Stomach (tissue), 9 donors: ENCODE data around the gene GSTM5. TPM values are rescaled to one million over a fixed set of nuclear protein-coding genes. Genes with fewer than 3 reads are reported as not detected.

Experiments used
- DNase-seq, 2 donors: peaks; one replicate each; pipeline versions ENCODE4 v3.0.0 to v3.0.0-alpha.2; 2013 to 2019
- H3K27ac ChIP-seq, 5 donors: fragments of 200-600 bp in 4 of 5; sonication (generic) in 4 of 5; one replicate each; pipeline ENCODE4 v1.5.1; 2013 to 2019; ENCODE audit warnings: mild to moderate bottlenecking in 1 of 5, moderate library complexity in 1 of 5
- H3K27me3 ChIP-seq, 3 donors: fragments of 200-600 bp; sonication (generic); one replicate each; pipeline ENCODE4 v1.5.1; 2017 to 2019; ENCODE audit warnings: mixed run types in 1 of 3
- H3K36me3 ChIP-seq, 4 donors: fragments of 200-600 bp; sonication (generic); 1 replicate in 3 of 4; 2 replicates in 1 of 4; pipeline ENCODE4 v1.5.1; 2016 to 2019
- H3K4me1 ChIP-seq, 4 donors: fragments of 200-600 bp; sonication (generic); one replicate each; pipeline ENCODE4 v1.5.1; 2016 to 2019
- H3K4me3 ChIP-seq, 4 donors: fragments of 200-600 bp; sonication (generic) in 3 of 4; one replicate each; pipeline ENCODE4 v1.5.1; 2016 to 2019; ENCODE audit warnings: mild to moderate bottlenecking in 1 of 4
- H3K9me3 ChIP-seq, 4 donors: fragments of 200-600 bp; sonication (generic); one replicate each; pipeline ENCODE4 v1.5.1; 2016 to 2019
- EP300 ChIP-seq: sonication (generic); formaldehyde crosslinking; IDR thresholded peaks from one replicate; pipeline ENCODE4 v1.6.1; 2017; ENCODE audit warnings: antibody characterized with exemption
- POLR2A ChIP-seq, 4 donors: fragments of 450-650 bp; IDR thresholded peaks; one replicate each; pipeline ENCODE4 v1.6.1; 2016; ENCODE audit warnings: antibody characterized with exemption in 4 of 4, control low read depth in 2 of 4, mild to moderate bottlenecking in 1 of 4, moderate library complexity in 1 of 4
- POLR2AphosphoS5 ChIP-seq, 3 donors: sonication (generic); formaldehyde crosslinking; IDR thresholded peaks; one replicate each; pipeline ENCODE4 v1.6.1; 2016; ENCODE audit warnings: antibody characterized with exemption in 3 of 3
- WGBS, 5 donors: extraction: QIAGEN DNeasy Blood & Tissue Kit in 3 of 5; methylation state at CpG; one replicate each; pipeline versions ENCODE4 v1.1.5 to v1.1.7; 2013 to 2018; 5-methylcytosine and 5-hydroxymethylcytosine counted together
- intact Hi-C: fragments of 100-400 bp; cut with DNase I; formaldehyde crosslinking; loops from one replicate; pipeline ENCODE4 v1.15.1; 2023; ENCODE audit warnings: low total_unique reads
- polyA plus RNA-seq, 3 donors: library from polyadenylated mRNA; stranded (reverse); fragments of 200-250 nt; gene quantifications; one replicate each; pipeline ENCODE4 v1.2.3, GENCODE V29; 2013
- total RNA-seq, 5 donors: library from RNA; depleted of rRNA; stranded (reverse); fragments of >200 nt; gene quantifications; one replicate each; pipeline versions ENCODE4 v1.1.0 to v1.2.3, GENCODE V29; 2014 to 2016
- TF ChIP-seq, protein P1 (sequence below), 7 experiments: fragments of 450-650 bp in 4 of 7; fragments of 200-600 bp in 3 of 7; sonication (generic) in 3 of 7; IDR thresholded peaks; one replicate each; pipeline ENCODE4 v1.5.1; 2016 to 2019; ENCODE audit warnings: antibody characterized with exemption in 7 of 7, control low read depth in 2 of 7, mild to moderate bottlenecking in 1 of 7
- donor health status: healthy with polysubstance abuse.
- donor health status: Bipolar disorder and iron deficiency.
- donor health status: healthy.

GSTM5 gene
- total and polyA plus RNA-seq, 8 donors = 1.4 to 35.6 (median 16.7) TPM; not detected in 2

DNA sequence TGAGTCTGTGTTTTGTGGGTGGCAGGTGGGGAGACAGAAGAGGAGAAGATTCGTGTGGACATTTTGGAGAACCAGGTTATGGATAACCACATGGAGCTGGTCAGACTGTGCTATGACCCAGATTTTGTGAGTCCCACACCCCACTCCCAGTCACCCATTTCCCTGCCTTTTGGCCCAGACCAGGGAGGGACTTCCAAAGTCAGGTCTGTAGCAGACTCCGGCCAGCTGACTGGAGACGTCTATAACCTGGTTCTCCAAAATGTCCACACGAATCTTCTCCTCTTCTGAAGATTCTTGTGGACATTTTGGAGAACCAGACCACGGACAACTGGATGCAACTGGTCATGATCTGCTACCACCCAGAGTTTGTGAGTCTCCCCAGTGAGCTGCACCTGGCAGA is 1.6 kb downstream of the GSTM5 start:
- WGBS, 5 donors = 76 to 96% (median 89%) methylated on average over 5 of the region's 5 CpGs
- intact Hi-C loops = no loop called here
- TF ChIP-seq POLR2A (IDR thresholded peaks at IDR 0.05) (no peak), POLR2AphosphoS5 (IDR thresholded peaks at IDR 0.05) (no peak), EP300 (no peak)
- TF ChIP-seq, protein P1, sequence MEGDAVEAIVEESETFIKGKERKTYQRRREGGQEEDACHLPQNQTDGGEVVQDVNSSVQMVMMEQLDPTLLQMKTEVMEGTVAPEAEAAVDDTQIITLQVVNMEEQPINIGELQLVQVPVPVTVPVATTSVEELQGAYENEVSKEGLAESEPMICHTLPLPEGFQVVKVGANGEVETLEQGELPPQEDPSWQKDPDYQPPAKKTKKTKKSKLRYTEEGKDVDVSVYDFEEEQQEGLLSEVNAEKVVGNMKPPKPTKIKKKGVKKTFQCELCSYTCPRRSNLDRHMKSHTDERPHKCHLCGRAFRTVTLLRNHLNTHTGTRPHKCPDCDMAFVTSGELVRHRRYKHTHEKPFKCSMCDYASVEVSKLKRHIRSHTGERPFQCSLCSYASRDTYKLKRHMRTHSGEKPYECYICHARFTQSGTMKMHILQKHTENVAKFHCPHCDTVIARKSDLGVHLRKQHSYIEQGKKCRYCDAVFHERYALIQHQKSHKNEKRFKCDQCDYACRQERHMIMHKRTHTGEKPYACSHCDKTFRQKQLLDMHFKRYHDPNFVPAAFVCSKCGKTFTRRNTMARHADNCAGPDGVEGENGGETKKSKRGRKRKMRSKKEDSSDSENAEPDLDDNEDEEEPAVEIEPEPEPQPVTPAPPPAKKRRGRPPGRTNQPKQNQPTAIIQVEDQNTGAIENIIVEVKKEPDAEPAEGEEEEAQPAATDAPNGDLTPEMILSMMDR (IDR thresholded peaks at IDR 0.05) = no peak
- peaks cover 0 to 8% (median 0%) of the 10 kb centered on the region in 4 donors for H3K9me3 ChIP-seq
- no peak for DNase-seq
- H3K4me1 ChIP-seq = peaks cover 0 to 15% (median 6%) of the 10 kb centered on the region in 4 donors
- H3K36me3 ChIP-seq = no peaks in the 10 kb centered on the region
- H3K27me3 ChIP-seq = peaks cover 0 to 8% (median 0%) of the 10 kb centered on the region in 3 donors
- H3K27ac ChIP-seq = no peak overlapping the region
- no peak overlapping the region for H3K4me3 ChIP-seq

DNA sequence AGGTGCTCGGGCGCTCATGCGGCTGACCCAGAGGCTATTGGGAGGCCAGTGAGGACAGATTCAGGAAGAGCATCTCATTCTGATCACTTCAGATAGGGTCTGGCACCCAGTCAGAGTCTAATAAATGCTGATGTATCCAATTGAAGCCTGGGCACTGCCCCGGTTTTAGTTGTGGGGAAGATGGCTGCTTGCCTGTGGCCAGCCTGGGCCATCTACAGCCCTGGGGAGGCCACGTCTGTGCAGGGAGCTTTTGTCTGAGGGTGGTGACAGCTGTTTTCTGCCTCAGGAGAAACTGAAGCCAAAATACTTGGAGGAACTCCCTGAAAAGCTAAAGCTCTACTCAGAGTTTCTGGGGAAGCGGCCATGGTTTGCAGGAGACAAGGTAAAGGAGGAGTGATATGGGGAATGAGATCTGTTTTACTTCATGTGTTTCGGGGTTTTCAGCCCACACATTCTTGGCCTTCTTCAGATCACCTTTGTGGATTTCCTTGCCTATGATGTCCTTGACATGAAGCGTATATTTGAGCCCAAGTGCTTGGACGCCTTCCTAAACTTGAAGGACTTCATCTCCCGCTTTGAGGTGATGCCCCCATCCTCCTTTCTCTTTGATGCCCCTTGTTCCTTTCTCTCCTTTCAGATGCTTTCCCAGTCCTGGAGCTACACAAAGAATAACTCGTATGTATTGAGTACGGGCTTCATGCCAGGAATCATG is 2.8 kb downstream of the GSTM5 start:
- H3K36me3 ChIP-seq = no peaks in the 10 kb centered on the region
- intact Hi-C loops = no loop called here
- 84 to 90% (median 88%) methylated on average over 12 of the region's 12 CpGs for WGBS, 5 donors
- DNase-seq = peak in 1 of 2 donors; percentile 15
- TF ChIP-seq POLR2AphosphoS5 (IDR thresholded peaks at IDR 0.05) (no peak), EP300 (no peak), POLR2A (IDR thresholded peaks at IDR 0.05) (no peak)
- TF ChIP-seq, protein P1 (IDR thresholded peaks at IDR 0.05) = no peak
- no peaks in the 10 kb centered on the region for H3K9me3 ChIP-seq
- no peak overlapping the region for H3K27ac ChIP-seq
- H3K4me3 ChIP-seq = no peak overlapping the region
- H3K4me1 ChIP-seq = peaks cover 0 to 15% (median 8%) of the 10 kb centered on the region in 4 donors
- H3K27me3 ChIP-seq = peaks cover 0 to 8% (median 0%) of the 10 kb centered on the region in 3 donors

DNA sequence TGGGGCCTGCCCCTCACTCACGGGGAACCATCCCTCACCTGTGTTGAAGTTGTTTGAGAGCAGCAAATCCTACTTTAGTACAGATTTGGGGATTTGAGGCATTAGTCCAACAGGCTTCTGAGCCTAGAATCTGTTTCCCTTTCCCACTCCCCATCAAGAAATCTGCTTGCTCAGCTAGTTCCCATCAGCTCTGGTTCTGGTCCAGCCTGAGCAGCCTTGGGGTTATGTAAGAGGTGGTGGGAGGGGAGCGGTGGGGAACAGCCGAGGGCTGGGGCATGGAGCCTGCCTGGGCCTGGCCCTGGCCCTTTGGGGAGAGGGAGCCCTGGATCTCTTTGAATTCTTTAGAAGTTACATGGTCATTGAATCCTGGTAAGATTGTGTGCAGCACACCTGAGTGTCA is 4.1 kb downstream of the GSTM5 start:
- WGBS, 5 donors = 72 to 86% (median 76%) methylated on average over 3 of the region's 3 CpGs
- TF ChIP-seq POLR2A (IDR thresholded peaks at IDR 0.05) = no peak
- no peak for TF ChIP-seq EP300
- no peaks in the 10 kb centered on the region for H3K9me3 ChIP-seq
- peaks cover 0 to 15% (median 8%) of the 10 kb centered on the region in 4 donors for H3K4me1 ChIP-seq
- intact Hi-C loops = no loop called here
- peaks cover 0 to 8% (median 0%) of the 10 kb centered on the region in 3 donors for H3K27me3 ChIP-seq
- H3K4me3 ChIP-seq = no peak overlapping the region
- no peak for DNase-seq
- no peaks in the 10 kb centered on the region for H3K36me3 ChIP-seq
- H3K27ac ChIP-seq = peak overlapping the region in 2 of 5 donors; percentile 20 to 46

DNA sequence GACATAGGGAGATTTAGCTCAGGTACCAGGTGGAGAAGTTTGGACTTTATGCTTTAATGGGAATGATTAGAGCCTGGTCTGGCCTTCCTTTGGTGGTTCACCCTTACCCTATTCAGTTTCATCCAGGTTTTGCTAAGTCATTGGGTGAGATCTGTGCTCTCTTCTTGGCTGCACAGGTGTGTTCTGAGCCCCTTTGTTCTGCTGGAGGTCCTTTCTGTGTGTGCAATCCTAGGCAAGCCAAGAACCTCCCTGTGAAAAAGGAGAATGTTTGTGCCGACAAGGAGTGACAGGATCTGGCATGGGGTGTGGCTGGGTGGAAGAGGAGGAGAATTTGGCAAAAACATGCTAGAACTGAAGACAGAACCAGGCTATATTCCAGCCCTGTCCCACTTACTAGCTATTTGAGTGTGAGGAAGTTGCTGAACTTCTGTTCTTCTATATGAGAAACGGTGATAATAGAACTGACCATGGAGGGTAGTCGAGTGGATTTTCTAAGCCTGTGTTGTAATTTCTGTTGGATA is 4.6 kb downstream of the GSTM5 start:
- 49 to 68% (median 64%) methylated on average over 3 of the region's 3 CpGs for WGBS, 5 donors
- no peak for TF ChIP-seq EP300
- TF ChIP-seq, protein P1 (IDR thresholded peaks at IDR 0.05) = no peak
- no peak for TF ChIP-seq POLR2AphosphoS5 (IDR thresholded peaks at IDR 0.05)
- no peak for TF ChIP-seq POLR2A (IDR thresholded peaks at IDR 0.05)

More for the DNA sequence above, 4.6 kb downstream of the GSTM5 start:
- intact Hi-C loops = no loop called here
- Histone ChIP-seq H3K4me3 (no peak overlapping the region), H3K4me1 (peaks cover 0 to 15% (median 8%) of the 10 kb centered on the region in 4 donors), H3K27me3 (peaks cover 0 to 8% (median 0%) of the 10 kb centered on the region in 3 donors), H3K27ac (peak overlapping the region in 2 of 5 donors; percentile 20 to 46), H3K9me3 (no peaks in the 10 kb centered on the region), H3K36me3 (no peaks in the 10 kb centered on the region)
- no peak for DNase-seq
